HG02852 (cell line): ENCODE results near the gene VPS8.

Experiments used
- ATAC-seq: cut with Tn5 transposase; IDR thresholded peaks from one replicate; pipeline ENCODE4 v1.9.1; 2021; ENCODE audit warnings: mild to moderate bottlenecking, moderate library complexity; ENCODE audit not compliant: unreplicated experiment

Gene VPS8

DNA sequence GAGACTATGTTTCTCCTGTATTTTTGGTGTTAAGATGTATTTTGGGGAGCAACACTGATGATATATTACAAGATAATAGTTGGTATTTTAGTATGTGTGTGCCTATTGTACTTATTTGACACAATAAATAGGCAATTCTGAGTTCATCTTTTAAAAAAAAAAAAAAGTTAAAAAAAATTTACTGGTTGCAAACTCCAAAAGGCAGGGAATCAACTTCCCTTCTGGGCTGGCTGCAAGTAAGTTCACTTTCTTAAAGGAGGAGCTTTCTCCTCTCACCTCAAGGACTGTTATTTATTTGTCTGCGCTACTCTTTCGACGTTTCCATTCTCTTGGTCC, 335 bp upstream of the VPS8 start:
- ATAC-seq: no peak

GRCh38 chr3:184812662-184813042, 686 bp downstream of the VPS8 start:
- ATAC-seq: peak; percentile 29

- no peak for ATAC-seq
Measured at GRCh38 chr3:184813357-184813756, 1.4 kb downstream of the VPS8 start.

GRCh38 chr3:184814214-184814613, 2.2 kb downstream of the VPS8 start:
- peak; percentile 31 for ATAC-seq

DNA sequence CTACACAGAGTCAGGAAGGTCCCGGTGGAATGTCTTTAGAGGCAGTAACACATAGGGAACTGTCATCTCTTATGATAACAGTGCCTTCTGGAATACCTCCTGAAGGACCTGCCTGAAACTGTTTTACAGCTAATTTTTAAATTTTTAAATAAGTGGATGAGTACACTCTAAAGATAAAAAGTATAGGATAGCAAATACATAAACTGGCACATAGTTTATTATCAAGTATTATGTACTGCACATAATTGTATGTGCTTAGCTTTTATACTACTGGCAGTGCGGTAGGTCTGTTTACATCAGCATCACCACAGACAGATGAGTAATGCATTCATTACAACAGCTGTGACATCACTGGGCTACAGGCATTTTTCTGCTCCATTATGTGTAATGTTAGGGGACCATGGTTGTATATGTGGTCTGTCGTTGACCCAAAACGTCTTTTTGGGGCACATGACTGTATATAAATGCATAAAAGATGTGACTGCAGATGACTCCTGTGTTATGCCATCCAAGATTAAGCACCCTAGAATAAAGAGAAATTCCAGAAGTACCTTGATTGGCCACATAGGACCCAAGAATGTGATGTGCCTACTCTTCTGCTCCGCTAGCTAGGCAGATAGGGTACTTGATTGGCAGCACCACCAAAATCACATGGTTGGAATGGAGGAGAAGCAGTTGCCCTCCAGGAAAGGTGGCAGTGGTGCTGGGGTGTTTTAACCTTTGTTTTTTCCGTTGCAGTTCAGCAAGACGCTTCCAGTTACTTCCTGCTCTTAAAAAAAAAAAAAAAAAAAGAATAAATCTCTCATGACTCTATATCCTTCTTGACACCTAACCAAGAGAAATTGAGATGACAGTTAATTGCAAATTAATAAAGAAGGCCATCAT, 3.3 kb downstream of the VPS8 start:
- no peak for ATAC-seq

DNA sequence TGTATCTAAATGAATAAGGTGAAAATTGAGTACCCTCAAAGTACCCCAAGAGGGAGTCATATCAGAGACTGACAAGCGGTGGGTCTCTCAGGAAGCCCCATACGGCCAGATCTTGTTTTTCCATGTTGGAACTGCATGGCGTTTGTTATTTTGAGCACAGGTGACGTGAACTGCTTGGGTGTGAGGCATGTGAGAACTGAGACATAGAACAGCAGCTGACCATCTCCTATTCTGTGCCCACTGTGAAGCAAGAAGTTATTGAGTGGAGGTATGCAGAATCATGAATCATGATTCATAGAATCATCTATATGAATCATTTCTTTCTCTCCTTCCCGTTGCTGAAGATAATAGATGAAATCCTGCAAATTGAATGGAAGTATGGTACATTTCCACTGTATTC, 4.6 kb downstream of the VPS8 start:
- ATAC-seq: no peak

DNA sequence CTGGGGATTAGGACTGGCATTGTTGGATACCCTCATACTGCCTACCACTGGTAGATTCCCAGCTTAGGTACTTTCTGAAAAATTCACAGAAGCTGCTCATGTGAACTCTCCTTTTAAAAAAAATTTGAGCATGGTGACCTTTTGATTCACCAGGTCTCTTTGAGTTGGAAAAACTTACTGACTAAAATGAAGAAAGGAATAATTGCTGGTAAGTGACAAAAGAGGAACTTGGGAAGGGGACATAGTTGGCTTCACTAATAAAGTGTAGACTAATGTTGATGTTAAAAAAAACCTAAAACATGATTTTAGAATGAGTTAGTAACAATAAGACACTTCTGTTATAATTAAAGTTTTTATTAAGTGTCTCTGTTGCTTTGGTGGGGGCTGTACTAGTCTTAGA, 8.6 kb downstream of the VPS8 start:
- no peak for ATAC-seq

DNA sequence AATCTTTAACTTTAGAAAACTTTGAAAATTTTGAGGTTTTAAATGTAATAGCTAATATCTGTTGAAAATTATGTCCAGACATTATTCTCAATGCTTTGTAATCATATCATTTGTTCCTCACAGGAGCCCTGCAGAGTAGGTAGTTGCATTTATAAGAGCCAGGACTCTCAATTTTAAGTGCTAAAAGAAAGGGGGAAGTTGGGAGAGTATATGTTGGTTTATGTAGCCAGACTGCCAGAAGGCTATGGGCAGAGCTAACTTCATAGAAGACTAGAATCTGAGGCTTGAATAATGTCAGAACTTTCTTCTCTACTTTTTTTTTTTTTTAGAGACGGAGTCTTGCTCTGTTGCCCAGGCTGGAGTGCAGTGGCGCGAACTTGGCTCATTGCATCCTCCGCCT, 9.1 kb downstream of the VPS8 start:
- ATAC-seq: no peak

DNA sequence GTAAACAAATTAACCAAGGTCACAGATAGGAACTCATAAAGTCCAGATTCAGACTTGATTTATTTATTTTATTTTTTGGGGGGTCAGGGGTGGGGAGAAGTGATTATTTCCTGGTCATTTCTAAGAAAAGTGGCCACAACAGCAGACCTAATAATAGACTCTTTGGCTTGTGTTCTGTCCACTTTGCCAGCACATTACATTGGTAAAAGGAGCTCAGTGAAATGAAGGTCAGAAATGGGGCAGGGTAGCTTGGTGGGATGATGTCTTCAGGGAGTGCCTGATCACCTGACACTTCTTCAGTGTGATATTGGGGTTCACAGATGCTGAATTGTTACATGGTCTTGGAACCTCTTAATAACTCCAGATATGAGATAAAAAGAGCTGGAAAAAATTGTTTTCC, 10.1 kb downstream of the VPS8 start:
- no peak for ATAC-seq

DNA sequence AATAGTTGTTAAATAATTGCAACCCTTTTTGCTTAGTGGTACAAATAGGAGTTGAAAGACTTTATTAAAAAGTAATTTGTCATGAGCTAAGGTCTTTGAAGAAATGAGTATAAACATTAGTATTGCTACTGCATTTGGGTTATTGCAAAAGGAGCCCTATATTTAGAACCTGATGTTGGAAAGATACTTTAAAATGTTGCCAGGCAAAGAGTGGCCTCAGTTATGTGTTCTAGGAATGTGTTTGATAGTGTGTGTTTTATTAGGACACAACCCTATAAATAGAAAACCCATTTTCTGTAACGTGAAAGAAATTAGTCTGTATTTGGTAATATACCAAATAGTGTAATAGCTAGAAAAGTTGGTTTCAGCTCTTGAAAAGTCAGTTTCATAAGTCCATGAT, 10.7 kb downstream of the VPS8 start:
- no peak for ATAC-seq

GRCh38 chr3:184823990-184824389, 12.0 kb downstream of the VPS8 start:
- ATAC-seq: no peak

DNA sequence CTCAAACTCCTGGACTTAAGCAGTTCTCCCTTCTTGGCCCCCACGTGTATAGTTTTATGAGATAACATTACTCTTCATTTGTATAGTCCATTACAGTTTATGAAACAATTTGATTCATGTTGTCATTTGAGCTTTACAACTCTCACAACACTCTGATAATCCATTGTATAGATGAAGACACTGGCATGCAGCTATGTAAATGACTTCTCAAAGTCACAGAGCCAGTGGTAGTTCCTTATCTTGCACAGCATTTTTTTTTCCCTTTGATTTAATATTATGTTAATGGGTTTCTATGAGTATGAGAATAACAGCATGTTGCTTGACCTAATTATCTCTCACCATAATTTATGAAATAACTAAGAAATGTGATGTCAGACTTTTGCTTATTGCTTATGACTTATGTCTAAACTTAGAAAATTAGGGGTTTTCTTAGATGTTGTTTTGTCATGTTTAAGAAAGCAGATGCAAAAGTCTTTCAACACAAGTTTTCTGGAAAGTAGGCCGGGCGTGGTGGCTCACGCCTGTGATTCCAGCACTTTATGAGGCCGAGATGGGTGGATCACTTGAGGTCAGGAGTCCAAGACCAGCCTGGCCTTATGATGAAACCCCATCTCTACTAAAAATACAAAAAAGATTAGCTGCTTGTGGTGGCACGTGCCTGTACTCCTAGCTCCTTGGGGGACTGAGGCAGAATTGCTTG, 13.3 kb downstream of the VPS8 start:
- no peak for ATAC-seq

DNA sequence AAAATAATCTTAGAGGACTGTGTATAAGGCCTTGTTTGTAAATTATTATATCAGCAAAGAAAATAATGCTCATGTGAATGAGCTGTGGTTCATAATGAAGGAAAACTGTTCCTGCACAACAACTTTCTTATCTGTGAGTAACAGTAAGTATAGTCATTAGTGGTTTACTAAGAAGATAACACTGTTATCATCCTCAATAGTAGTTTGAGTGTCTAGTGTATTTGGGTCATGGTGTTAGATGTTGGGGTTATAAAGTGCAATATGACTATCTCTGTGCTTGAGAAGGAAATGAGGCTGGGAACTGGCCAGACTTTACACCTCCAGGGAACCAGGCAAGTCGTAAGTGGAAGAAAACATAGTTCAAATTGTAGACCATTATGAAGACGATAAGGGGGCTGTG, 15.6 kb downstream of the VPS8 start:
- ATAC-seq: no peak

DNA sequence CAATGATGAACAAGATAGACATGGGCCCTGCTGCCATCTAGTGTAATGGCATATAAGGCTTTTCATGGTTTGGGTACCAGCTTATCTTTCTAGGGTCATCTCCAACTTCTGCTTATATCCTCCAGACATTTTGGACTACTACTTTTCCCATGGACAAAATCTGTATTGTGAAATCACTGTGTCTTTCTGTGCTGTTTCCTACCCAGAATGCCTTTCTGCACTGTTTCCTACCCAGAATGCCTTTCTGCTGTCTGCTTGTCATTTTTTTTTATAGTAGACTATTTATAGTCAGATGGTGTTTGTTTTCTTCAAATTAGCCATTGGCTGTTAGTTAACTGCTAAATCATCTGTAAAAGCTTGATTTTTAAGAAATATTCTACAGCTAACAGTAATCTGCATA, 20.1 kb downstream of the VPS8 start:
- ATAC-seq: no peak

GRCh38 chr3:184832903-184833302, 20.9 kb downstream of the VPS8 start:
- no peak for ATAC-seq

DNA sequence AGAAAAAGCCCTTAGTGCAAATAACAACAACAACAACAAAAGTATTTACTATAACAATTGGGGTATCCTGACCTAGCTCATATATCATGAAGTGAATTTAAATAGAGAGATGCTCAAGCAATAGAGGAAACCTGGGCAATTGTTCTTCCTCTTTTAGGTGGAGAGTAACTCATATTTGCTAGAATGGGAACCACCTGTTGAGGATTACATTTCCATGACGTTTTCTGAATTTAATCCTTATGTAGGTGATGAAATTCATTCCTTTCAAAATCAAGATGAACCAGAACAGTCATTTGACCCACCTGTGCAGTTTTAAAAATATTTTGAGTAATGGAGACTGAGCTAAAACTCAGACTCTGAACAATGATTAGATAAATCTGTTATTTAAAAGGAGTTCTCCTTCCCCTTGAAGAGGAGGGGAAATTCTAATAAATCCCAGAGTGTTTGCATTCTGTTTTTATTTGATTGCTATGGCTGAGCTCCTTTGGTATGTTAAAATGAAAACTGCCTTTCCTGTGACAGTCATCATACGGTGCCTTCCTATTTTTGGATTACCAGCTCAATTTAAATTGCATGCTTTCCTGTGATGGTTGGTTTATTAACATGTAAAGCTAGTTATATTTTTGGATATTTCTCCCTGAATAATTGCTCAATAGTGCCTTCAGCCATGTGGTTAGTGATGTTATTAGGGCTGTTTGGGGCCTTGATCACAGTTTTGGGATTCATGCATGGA, 24.3 kb downstream of the VPS8 start:
- ATAC-seq: no peak

DNA sequence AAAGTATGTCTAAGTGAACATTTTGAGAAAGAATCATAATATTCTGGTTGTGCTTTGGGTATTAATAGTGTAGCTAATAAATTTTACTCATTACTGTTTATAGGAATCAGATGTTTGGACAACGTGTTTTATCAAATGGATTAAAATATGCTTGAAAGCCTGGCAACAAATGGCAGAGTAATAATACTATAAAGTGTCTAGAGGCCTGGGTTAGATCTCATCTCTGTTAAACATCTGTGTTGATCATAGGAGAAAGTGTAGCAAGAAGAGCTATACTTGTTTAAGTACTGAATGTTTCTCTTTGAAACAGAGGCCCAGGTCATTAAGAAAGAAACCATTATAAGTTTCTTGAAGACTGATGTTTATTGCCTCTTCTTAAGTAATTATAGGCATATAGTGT, 30.5 kb downstream of the VPS8 start:
- no peak for ATAC-seq

- no peak for ATAC-seq
Measured at GRCh38 chr3:184845819-184846218, 33.9 kb downstream of the VPS8 start.

DNA sequence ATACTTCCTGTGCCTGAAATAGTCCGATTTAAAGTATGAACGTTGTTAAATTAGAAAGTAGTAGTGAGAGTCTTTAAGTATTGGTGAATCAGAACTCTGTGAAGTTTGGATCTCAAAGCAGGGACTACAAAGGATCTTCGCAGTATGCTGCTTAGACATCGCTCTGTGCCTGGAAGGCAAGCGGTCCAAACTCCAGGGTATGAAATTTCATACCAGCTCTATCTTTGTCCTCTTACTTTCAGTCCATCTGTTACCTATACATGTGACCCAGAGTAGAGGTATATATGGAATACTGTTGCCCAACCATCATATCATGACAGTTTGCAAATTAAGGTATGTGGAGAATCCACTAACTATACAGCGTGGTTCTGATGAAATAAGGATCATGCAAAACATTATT, 34.5 kb downstream of the VPS8 start:
- no peak for ATAC-seq

GRCh38 chr3:184848934-184849333, 37.0 kb downstream of the VPS8 start:
- no peak for ATAC-seq

GRCh38 chr3:184850201-184850600, 38.2 kb downstream of the VPS8 start:
- no peak for ATAC-seq

DNA sequence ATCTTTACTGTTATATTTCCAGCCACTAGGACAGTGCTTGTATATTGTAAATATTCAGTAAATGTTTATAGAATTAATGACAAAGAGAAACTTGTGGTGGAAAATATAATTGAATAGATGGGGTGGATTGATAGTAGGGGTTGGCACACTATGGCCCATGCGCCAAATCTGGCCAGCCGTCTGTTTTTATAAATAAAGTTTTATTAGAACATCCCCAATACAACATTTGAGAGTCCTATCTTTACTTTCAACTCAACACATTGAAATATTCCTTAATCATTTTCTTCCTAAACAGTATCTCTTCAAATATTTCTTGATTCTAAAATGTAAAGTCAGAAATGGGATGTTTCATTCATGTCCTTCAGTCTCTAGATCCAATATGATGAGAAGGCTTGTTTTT, 45.1 kb downstream of the VPS8 start:
- no peak for ATAC-seq
